Transverse colon (tissue), 4 donors: Measurements from ENCODE around the gene IGLL5. TPM values are rescaled to one million over a fixed set of nuclear protein-coding genes. Genes with fewer than 3 reads are reported as not detected.

ENCODE experiments used
- DNase-seq: peaks from one replicate; pipeline ENCODE4 v3.0.0-alpha.2; 2019
- H3K27ac ChIP-seq, 4 donors: fragments of 200-600 bp; sonication (generic); 2 replicates each; pipeline ENCODE4 v1.5.1; 2016 to 2018; ENCODE audit warnings: inconsistent platforms in 4 of 4
- H3K27me3 ChIP-seq: fragments of 200-600 bp; sonication (generic); 2 replicates; pipeline ENCODE4 v1.5.1; 2017; ENCODE audit warnings: inconsistent platforms
- H3K36me3 ChIP-seq, 4 donors: fragments of 200-600 bp; sonication (generic); 2 replicates each; pipeline ENCODE4 v1.5.1; 2017 to 2019; ENCODE audit warnings: inconsistent platforms in 4 of 4
- H3K4me1 ChIP-seq, 4 donors: fragments of 200-600 bp; sonication (generic); 2 replicates each; pipeline ENCODE4 v1.5.1; 2017 to 2020; ENCODE audit warnings: inconsistent platforms in 4 of 4
- H3K4me3 ChIP-seq, 4 donors: fragments of 200-600 bp; sonication (generic); 1 replicate in 1 of 4; 2 replicates in 3 of 4; pipeline versions ENCODE4 v1.5.1 to v1.6.1; 2017 to 2019; ENCODE audit warnings: inconsistent platforms in 4 of 4
- H3K9me3 ChIP-seq, 2 donors: fragments of 200-600 bp; sonication (generic); 2 replicates each; pipeline ENCODE4 v1.5.1; 2017 to 2019; ENCODE audit warnings: inconsistent platforms in 2 of 2
- CTCF ChIP-seq, 5 experiments: fragments of 200-600 bp in 3 of 5; fragments of 450-650 bp in 2 of 5; sonication (generic) in 3 of 5; IDR thresholded peaks; 1 replicate in 2 of 5; 2 replicates in 3 of 5; pipeline ENCODE4 v1.5.1; 2016 to 2017; ENCODE audit warnings: antibody characterized with exemption in 5 of 5, inconsistent platforms in 3 of 5, mild to moderate bottlenecking in 2 of 5, moderate library complexity in 1 of 5
- EP300 ChIP-seq: sonication (generic); formaldehyde crosslinking; IDR thresholded peaks from one replicate; pipeline ENCODE4 v1.6.1; 2017; ENCODE audit warnings: antibody characterized with exemption, low read depth
- POLR2A ChIP-seq: fragments of 450-650 bp; IDR thresholded peaks from one replicate; pipeline ENCODE4 v1.6.1; 2016; ENCODE audit warnings: antibody characterized with exemption, mild to moderate bottlenecking, moderate library complexity
- POLR2AphosphoS5 ChIP-seq, 3 donors: sonication (generic); formaldehyde crosslinking; IDR thresholded peaks; one replicate each; pipeline ENCODE4 v1.6.1; 2016; ENCODE audit warnings: antibody characterized with exemption in 3 of 3
- WGBS, 2 donors: methylation state at CpG; one replicate each; pipeline ENCODE4 v1.1.5; 2018; ENCODE audit warnings: low coverage in 1 of 2; 5-methylcytosine and 5-hydroxymethylcytosine counted together
- in situ Hi-C, 4 donors: fragments of 200-750 bp; cut with MboI; loops; one replicate each; pipeline versions ENCODE4 v1.15.0 to v1.15.1; 2017; ENCODE audit warnings: low sequenced_read_pairs in 3 of 4, low pct_ligation_motif_present in 1 of 4, low pct_unique_long_range_greater_than_20kb in 1 of 4
- intact Hi-C: fragments of 100-400 bp; cut with DNase I; formaldehyde crosslinking; loops from one replicate; pipeline ENCODE4 v1.15.1; 2023; ENCODE audit warnings: low total_unique reads
- total RNA-seq, 4 donors: library from RNA; depleted of rRNA; stranded (reverse); fragments of >200 nt; gene quantifications; one replicate each; pipeline ENCODE4 v1.1.0, GENCODE V29; 2016

Gene IGLL5
- total RNA-seq, 4 donors from 2014 or later = 14.9 to 104 (median 33.8) TPM; not detected in 1

GRCh38 chr22:22929381-22930221 is 42.0 kb downstream of the IGLL5 start:
- Histone ChIP-seq H3K36me3 (no peaks in the 10 kb centered on the region), H3K27me3 (no peaks in the 10 kb centered on the region), H3K4me3 (no peak overlapping the region), H3K4me1 (no peaks in the 10 kb centered on the region), H3K27ac (peak overlapping the region in 2 of 4 donors; percentile 41 to 77), H3K9me3 (no peaks in the 10 kb centered on the region)
- TF ChIP-seq POLR2AphosphoS5 (IDR thresholded peaks at IDR 0.05) = no peak
- no peak for TF ChIP-seq CTCF (IDR thresholded peaks at IDR 0.05)
- TF ChIP-seq POLR2A = no peak
- TF ChIP-seq EP300 = no peak
- 76 to 100% methylated on average over 2 to 16 of the region's 16 CpGs for WGBS, 2 donors
- DNase-seq = no peak
- in situ Hi-C loops (no loop called here), intact Hi-C loops (no loop called here)

- no peaks in the 10 kb centered on the region for H3K4me1 ChIP-seq
- WGBS, 2 donors = 96% methylated on average over 3 of the region's 3 CpGs; no CpG with 5 or more reads in 1 of the 2 donors
- DNase-seq = no peak
- no peaks in the 10 kb centered on the region for H3K36me3 ChIP-seq
- peak overlapping the region in 2 of 4 donors; percentile 41 to 77 for H3K27ac ChIP-seq
- intact Hi-C loops = no loop called here
- H3K27me3 ChIP-seq = no peaks in the 10 kb centered on the region
- H3K4me3 ChIP-seq = no peak overlapping the region
- in situ Hi-C loops = no loop called here
- no peak for TF ChIP-seq POLR2A
- no peak for TF ChIP-seq POLR2AphosphoS5 (IDR thresholded peaks at IDR 0.05)
- no peak for TF ChIP-seq CTCF (IDR thresholded peaks at IDR 0.05)
- TF ChIP-seq EP300 = no peak
- H3K9me3 ChIP-seq = no peaks in the 10 kb centered on the region
These were observed 42.5 kb downstream of the IGLL5 start for GRCh38 chr22:22930222-22930497.

DNA sequence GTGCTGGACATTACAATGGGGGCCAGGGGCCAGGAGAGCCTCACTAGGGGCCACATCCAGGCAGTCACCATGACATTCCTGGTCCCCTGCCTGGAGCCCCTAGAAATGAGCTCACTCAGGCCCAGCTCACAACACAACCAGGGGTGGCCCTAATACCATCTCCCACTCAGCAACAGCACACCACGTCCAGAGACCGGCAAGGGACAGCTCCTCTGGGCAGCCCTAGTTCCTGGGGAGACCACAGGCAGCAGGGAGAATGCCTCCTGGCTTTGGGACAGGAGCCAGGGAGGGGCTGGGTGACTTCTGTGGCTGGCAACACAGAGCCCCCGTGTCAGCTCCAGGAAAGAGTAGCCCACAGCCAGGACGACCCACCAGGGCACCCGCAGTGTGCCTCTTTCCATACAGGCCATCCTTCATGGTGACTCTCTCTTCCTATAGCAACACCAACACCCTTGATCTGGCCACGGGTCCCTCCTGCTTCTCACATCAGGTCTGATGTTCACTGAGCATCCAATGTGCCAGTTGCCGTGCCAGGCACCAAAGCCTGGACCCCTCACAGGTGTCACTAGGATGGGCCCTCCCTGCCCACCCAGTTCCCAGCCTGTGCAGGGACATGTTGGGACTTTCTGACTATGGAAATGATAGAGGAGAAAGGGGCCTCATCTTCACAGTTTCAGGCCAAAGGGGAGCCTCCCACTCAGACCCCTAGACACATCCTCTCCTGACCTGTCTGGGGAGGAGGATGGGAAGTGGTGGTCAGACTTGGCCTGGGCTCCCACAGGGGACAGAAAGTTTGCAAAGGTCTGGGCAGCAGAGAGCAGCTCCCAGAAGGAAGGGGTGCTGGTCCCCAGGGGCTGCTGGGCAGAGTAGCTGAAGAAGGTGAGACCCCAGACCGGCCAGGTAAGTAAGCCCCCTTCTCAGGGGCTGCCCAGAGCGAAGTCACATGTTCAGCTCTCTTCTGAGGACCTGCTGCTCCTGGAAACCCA is 43.2 kb downstream of the IGLL5 start:
- Histone ChIP-seq H3K36me3 (no peaks in the 10 kb centered on the region), H3K27ac (peak overlapping the region in 2 of 4 donors; percentile 41 to 77), H3K27me3 (no peaks in the 10 kb centered on the region), H3K9me3 (no peaks in the 10 kb centered on the region), H3K4me1 (no peaks in the 10 kb centered on the region), H3K4me3 (no peak overlapping the region)
- no peak for DNase-seq
- WGBS, 2 donors = 86% methylated on average over 9 of the region's 9 CpGs; no CpG with 5 or more reads in 1 of the 2 donors
- intact Hi-C loops = no loop called here
- TF ChIP-seq POLR2AphosphoS5 (IDR thresholded peaks at IDR 0.05) (no peak), EP300 (no peak), CTCF (IDR thresholded peaks at IDR 0.05) (no peak), POLR2A (no peak)
- in situ Hi-C loops = no loop called here
